ENCODE measurements around the gene IFI44.

GRCh38 chr1:78641558-78641957, 8.1 kb upstream of the IFI44 start:
- TF ChIP-seq CTCF (conservative IDR thresholded peaks at IDR 0.05; ENCODE audit: low read length) (no peak), EZH2phosphoT487 (IDR thresholded peaks at IDR 0.05; ENCODE audit: borderline replicate concordance, low read depth, low read length) (no peak)

Measured in OCI-LY7 (cell line).